GM21526 (cell line): ENCODE data around the gene SULT1C4.

ENCODE experiments used
- ATAC-seq: cut with Tn5 transposase; IDR thresholded peaks from one replicate; pipeline ENCODE4 v1.9.1; 2021; ENCODE audit warnings: moderate library complexity; ENCODE audit not compliant: unreplicated experiment, low FRiP score

The SULT1C4 gene

DNA sequence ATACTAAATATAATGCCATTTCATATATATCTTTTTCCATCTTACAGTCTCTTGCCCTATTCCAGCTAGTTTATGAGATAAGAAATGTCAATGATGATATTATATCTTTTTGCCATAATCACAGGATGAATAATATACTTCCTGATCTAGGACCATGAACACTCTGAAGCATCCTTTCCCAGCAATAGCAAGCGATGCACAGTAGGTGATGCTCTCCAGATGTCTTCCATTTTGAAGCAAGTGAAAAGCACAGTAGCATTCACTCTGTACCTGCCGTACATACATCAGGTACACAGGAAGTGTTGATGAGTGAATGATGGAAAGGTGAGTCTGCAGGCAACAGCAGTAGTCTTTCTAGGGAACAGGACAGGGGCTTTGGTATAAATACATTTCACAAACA is 8.6 kb upstream of the SULT1C4 start:
- no peak for ATAC-seq

- no peak for ATAC-seq
Observed at GRCh38 chr2:108370080-108370479, 7.7 kb upstream of the SULT1C4 start.

DNA sequence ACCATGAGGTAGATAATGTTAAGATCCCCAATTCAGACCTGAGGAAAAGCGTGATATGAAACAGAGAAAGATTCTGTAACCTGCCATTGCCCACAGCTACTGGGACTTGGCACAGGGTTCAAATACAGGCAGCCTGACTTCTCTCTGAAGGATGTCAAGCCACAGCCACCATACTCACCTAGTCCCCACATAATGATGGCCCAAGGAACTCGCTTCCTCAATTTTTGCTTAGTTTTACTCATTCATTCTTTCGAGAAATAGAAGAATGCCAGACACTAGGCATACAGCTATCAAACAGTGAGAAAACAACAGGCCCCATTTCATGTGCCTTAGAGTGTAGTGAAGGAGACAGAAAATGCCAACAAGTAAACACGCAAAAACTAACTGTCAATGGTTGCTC is 980 bp upstream of the SULT1C4 start:
- ATAC-seq, result no peak

- no peak for ATAC-seq
Observed at GRCh38 chr2:108377401-108377800, 353 bp upstream of the SULT1C4 start.

DNA sequence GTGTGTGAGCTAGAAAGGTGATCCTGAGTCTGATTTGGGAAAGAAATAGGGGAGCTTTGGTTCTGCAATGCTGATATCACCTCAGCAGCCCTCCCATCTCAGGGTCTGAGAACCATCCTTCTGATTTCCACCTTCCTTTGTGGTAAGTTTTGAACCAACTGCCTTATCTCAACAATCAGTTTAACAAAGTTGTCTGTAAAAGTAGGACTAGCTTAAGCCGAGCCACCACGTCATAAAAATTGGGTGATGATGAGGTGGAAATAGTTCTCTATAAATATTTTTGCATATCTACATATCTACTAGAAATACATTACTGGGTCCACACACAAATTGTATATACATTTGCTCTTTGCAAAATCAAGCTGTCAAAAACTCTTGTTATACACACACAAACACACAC is 1.1 kb downstream of the SULT1C4 start:
- ATAC-seq, result no peak

GRCh38 chr2:108382196-108382595 is 4.4 kb downstream of the SULT1C4 start:
- no peak for ATAC-seq

DNA sequence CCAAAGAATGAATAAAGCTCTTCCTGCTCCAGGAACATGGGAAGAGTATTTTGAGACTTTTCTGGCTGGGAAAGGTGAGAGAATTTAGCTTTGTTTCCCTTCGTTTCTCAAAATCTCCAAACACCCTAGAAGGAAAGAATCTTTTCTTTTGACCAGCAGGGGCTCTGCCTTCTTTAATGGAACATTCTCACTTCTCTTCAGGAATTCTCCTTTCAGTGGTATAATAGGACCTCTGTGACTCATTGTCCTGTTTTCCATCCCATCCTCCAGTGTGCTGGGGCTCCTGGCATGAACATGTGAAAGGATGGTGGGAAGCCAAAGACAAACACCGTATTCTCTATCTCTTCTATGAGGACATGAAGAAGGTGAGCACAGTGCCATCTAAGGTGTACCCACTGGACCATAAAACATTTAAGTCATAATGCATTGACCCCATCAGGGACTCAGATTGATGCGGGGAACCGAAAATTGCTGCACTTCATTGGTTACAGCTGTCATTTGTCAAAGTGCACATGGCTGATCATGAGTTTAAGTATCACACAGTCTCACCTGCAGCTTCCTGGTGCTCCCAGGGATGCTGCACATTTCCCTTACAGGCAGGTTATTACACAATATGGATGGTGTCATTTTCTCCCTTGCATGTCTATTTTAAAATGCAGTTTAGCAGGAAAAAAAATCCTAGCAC is 5.5 kb downstream of the SULT1C4 start:
- ATAC-seq, result no peak

DNA sequence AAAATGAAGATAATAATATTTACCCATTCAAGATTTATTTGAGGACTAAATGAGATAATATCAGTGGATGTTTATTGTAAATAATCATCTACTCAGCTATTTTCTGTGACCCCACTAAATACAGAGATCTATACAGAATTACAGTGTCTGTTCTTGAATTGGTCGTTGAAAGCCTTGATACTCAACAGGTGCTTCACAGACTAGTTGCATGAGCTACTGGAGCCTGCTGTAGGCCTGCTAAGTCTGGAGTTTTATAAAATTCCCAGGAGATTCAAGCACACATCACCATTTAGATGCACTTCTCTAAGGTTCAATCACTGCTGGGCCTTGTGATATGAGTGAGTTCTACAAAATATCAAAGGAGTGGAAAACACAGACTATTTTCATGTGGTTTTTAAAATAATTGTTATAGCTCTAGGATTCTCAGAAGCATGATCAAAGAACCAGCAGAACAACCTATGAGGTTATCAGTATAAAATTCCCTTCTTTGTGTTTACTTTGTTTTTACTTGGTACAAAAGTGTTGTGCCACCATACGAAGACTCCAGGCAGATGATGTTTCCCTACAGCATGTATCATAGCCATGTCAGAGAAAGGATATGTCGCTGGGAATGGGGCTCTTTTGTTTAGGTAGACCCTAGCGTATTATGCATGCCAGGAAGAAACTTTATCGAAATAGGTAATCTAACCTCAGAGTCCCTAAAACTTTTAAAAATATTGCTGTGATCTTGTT is 7.1 kb downstream of the SULT1C4 start:
- no peak for ATAC-seq

DNA sequence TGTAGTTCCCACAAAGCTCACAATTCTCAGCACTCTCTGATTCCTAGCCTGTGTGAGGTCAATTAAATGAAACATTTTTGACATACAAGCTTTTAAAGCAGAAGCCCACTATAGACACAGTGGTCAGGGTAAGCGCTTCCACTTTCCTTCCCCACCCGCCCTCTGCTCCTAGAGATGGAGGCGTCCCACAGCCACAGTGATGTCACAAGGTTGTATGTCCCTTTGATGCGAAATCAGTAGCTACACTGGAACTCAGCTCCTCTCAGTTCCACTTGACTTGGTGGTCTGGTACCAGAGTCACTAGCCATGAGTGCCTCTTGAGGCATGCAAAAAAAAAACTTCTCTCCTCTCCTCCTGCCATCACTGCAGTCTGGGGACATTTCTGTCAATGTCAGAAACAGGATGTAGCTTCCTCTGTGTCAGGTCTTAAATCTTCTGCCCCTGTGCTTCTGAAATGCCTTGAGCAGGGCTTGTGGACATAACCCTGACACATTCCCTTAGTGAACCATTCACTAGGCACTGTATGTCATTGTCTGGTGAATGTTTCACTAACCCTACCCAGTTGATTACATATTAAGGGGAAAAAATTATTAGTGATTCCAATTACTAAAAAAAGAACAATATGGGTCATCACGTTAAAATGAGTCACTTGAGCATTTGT is 7.8 kb downstream of the SULT1C4 start:
- no peak for ATAC-seq

DNA sequence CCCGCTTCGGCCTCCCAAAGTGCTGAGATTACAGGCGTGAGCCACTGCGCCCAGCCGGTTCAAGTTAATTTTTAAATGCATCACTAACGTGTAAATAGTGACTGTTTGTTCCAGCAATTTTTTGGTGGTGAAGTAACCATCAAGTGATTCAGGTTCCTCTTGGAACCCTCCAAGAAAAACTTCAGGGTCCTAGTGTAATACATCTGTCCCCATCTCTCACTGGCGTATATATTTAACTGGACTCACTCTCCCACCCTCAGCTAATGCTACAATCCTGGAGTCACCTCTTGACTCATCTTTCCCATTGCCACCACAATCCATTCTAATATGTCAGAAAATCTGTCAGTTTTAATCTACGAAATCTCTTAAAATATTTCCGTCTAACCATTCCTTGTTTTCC is 10.3 kb downstream of the SULT1C4 start:
- ATAC-seq, result no peak

DNA sequence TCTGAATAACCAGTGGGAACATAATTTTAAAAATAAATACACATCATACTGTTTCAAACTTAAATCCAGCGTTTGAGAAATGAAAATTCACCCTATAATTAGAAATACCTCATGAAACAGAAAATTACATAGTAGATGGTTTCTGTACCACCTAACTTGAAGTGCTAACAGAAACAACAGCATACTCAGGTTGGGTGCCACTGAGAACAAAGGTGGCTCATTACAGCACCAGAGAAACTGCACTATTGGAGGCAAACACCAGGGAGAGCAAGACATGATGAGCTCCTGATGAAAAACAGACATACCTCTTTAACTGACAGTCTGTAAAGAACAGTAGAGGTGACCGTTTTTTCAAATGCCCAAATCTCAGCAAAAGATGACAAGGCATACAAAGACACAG is 12.6 kb downstream of the SULT1C4 start:
- no peak for ATAC-seq

DNA sequence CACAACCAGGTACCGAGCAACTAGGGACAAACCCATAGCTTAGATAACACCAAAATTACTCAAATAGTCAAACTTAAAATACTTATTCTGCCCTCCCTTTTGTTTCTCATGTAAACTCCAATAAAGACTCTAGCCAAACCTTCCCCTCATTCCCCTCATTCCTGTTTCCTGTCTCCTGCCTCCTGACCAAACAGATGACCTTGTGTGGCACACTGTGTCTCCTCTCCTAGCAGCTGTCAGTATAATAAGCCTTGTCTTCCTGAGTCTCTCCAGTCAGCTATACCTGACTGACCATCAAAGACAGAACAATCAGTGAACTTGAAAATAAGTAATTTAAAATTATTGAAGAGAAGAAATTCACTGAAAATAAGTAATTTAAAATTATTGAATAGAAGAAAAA is 14.3 kb downstream of the SULT1C4 start:
- ATAC-seq, result no peak

- no peak for ATAC-seq
Observed at GRCh38 chr2:108393197-108393596, 15.4 kb downstream of the SULT1C4 start.

GRCh38 chr2:108395155-108395554 is 17.4 kb downstream of the SULT1C4 start:
- ATAC-seq, result no peak

- ATAC-seq, result no peak
Observed at GRCh38 chr2:108396845-108397244, 19.1 kb downstream of the SULT1C4 start.

DNA sequence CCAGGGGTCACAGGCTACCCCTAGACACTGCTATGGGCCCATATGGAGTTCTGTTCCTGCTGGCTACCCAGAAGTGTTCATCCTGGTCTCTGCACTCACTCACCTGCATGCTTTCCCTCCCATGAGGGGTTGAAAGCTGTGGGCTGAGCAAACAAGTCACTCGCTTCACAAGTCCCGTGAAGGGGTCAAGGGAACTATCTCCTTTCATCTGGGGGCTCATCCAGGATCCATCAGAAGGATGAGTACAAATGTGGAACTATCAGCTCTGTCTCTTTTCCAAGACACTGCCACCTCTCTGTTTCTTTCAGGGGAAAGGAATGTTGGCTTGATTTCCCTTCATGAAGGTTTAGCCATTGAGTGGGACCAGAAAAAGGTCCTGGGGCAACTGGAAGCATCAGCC is 21.7 kb downstream of the SULT1C4 start:
- ATAC-seq, result no peak

- no peak for ATAC-seq
Observed at GRCh38 chr2:108401800-108402199, 24.0 kb downstream of the SULT1C4 start.

DNA sequence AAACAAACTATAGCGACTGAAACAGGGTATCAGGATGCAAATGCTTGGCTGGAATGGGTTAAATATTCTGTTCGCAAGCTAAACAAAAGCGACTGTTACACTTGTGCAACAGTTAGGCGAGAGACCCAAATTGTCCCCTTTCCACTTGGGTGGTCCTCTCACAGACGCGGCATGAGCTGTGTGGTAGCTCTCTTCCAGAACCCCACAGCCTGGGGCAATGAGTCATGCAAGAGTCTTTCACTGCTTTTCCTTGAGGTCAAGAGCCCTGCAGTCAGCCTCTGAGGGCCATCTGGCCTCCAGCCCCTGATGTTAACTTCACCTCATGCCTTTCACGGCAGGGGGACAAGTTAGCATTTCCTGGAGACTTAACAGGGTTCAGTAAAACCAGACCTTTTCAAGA is 25.7 kb downstream of the SULT1C4 start:
- no peak for ATAC-seq

DNA sequence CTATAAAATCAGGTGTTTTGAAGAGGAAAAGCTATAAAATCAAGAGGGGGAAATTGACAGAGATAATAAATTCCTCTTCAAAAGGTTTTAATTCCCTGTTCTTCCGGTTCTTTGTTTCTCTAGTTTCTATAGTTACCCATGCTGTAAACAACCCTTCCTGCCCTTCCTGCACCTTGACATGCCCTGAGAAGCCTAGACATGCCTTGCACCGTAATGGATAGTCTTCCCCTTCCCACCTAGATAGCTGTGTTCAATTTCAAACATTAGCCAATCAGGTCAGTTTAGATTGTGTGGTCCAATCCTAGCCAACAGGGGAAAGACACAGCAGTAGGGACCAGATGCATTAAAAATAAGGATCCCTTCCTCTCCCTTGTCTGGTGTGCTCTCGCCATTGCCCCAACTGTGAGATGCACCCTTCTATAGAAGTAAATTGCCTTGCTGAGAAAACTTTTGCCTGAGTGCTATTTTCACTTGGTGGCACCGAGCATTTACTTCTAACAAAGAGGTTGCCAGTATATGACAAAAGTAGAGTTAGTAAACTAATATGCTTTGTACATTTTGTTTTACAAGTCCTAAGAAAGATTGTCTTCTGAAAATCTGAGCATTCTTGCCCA is 27.1 kb downstream of the SULT1C4 start:
- no peak for ATAC-seq

GRCh38 chr2:108407864-108408729 is 30.3 kb downstream of the SULT1C4 start:
- no peak for ATAC-seq
